ENCODE measurements around the gene MATN3.
A peak's percentile ranks its signal among the peaks of the same experiment; 100 is the strongest.

MATN3 gene

GRCh38 chr2:20005067-20005627, 7.3 kb downstream of the MATN3 start:
- DNase-seq (ENCODE audit: low read depth), result no peak

- DNase-seq (ENCODE audit: low read depth), result no peak
These were observed 11.1 kb downstream of the MATN3 start for GRCh38 chr2:20001361-20001863.

- DNase-seq (ENCODE audit: low read depth), result no peak
These were observed 18.7 kb downstream of the MATN3 start for GRCh38 chr2:19993731-19994130.

- DNase-seq (ENCODE audit: low read depth), result no peak
These were observed 20.6 kb downstream of the MATN3 start for GRCh38 chr2:19991895-19992294.

- DNase-seq (ENCODE audit: low read depth), result no peak
These were observed 22.1 kb downstream of the MATN3 start for GRCh38 chr2:19990416-19990728.

GRCh38 chr2:19989667-19990415, 22.6 kb downstream of the MATN3 start, which contains the start of gene WDR35:
Gene WDR35 (minus strand): TSS chr2:19990105. CDS start chr2:19990015, 90 bp downstream.
- DNase-seq (ENCODE audit: low read depth), result peak; percentile 89

GRCh38 chr2:19989342-19989666, 23.2 kb downstream of the MATN3 start:
- no peak for DNase-seq (ENCODE audit: low read depth)

- DNase-seq (ENCODE audit: low read depth), result no peak
These were observed 23.9 kb downstream of the MATN3 start for GRCh38 chr2:19988600-19988999.

GRCh38 chr2:19987936-19988335, 24.5 kb downstream of the MATN3 start:
- DNase-seq (ENCODE audit: low read depth), result no peak

GRCh38 chr2:19982268-19982667, 30.2 kb downstream of the MATN3 start:
- no peak for DNase-seq (ENCODE audit: low read depth)

GRCh38 chr2:19979932-19980331, 32.5 kb downstream of the MATN3 start:
- no peak for DNase-seq (ENCODE audit: low read depth)

GRCh38 chr2:19973466-19973865, 39.0 kb downstream of the MATN3 start:
- no peak for DNase-seq (ENCODE audit: low read depth)

- no peak for DNase-seq (ENCODE audit: low read depth)
These were observed 40.8 kb downstream of the MATN3 start for GRCh38 chr2:19971691-19972090.

- DNase-seq (ENCODE audit: low read depth), result no peak
These were observed 49.1 kb downstream of the MATN3 start for GRCh38 chr2:19963386-19963785.

- DNase-seq (ENCODE audit: low read depth), result peak; percentile 7
These were observed 56.7 kb downstream of the MATN3 start for GRCh38 chr2:19955544-19956422.

GRCh38 chr2:19949071-19949470, 63.4 kb downstream of the MATN3 start:
- no peak for DNase-seq (ENCODE audit: low read depth)

GRCh38 chr2:19947184-19947940, 65.1 kb downstream of the MATN3 start:
- no peak for DNase-seq (ENCODE audit: low read depth)

GRCh38 chr2:19944205-19944845, 68.1 kb downstream of the MATN3 start:
- DNase-seq (ENCODE audit: low read depth), result no peak

- DNase-seq (ENCODE audit: low read depth), result no peak
These were observed 69.3 kb downstream of the MATN3 start for GRCh38 chr2:19943189-19943588.

GRCh38 chr2:19942199-19942598, 70.3 kb downstream of the MATN3 start:
- no peak for DNase-seq (ENCODE audit: low read depth)
